Sigmoid colon (tissue), 4 donors: Measurements from ENCODE around the gene DDR1.

Experiments used
- EP300 ChIP-seq, 4 donors: sonication (generic); formaldehyde crosslinking; IDR thresholded peaks; one replicate each; pipeline ENCODE4 v1.6.1; 2017; ENCODE audit warnings: antibody characterized with exemption in 4 of 4
- POLR2A ChIP-seq, 2 donors: fragments of 450-650 bp; IDR thresholded peaks; one replicate each; pipeline ENCODE4 v1.6.1; 2016; ENCODE audit warnings: antibody characterized with exemption in 2 of 2, mild to moderate bottlenecking in 2 of 2, moderate library complexity in 2 of 2
- POLR2AphosphoS5 ChIP-seq, 4 donors: sonication (generic); formaldehyde crosslinking; IDR thresholded peaks; one replicate each; pipeline ENCODE4 v1.6.1; 2017; ENCODE audit warnings: antibody characterized with exemption in 4 of 4
- TF ChIP-seq, protein P1 (sequence below), 4 experiments: fragments of 450-650 bp in 3 of 4; fragments of 200-600 bp in 1 of 4; IDR thresholded peaks; one replicate each; pipeline ENCODE4 v1.5.1; 2016 to 2019; ENCODE audit warnings: antibody characterized with exemption in 4 of 4, mild to moderate bottlenecking in 3 of 4, moderate library complexity in 2 of 4

- TF ChIP-seq POLR2A (IDR thresholded peaks at IDR 0.05) (no peak), EP300 (IDR thresholded peaks at IDR 0.05) (no peak), POLR2AphosphoS5 (IDR thresholded peaks at IDR 0.05) (no peak)
- TF ChIP-seq, protein P1, sequence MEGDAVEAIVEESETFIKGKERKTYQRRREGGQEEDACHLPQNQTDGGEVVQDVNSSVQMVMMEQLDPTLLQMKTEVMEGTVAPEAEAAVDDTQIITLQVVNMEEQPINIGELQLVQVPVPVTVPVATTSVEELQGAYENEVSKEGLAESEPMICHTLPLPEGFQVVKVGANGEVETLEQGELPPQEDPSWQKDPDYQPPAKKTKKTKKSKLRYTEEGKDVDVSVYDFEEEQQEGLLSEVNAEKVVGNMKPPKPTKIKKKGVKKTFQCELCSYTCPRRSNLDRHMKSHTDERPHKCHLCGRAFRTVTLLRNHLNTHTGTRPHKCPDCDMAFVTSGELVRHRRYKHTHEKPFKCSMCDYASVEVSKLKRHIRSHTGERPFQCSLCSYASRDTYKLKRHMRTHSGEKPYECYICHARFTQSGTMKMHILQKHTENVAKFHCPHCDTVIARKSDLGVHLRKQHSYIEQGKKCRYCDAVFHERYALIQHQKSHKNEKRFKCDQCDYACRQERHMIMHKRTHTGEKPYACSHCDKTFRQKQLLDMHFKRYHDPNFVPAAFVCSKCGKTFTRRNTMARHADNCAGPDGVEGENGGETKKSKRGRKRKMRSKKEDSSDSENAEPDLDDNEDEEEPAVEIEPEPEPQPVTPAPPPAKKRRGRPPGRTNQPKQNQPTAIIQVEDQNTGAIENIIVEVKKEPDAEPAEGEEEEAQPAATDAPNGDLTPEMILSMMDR (IDR thresholded peaks at IDR 0.05), result no peak
Observed at GRCh38 chr6:30862156-30862875, 22.0 kb upstream of the DDR1 start.
